Measurements from ENCODE around the gene RAB7A. TPM values are rescaled to one million over a fixed set of nuclear protein-coding genes. Genes with fewer than 3 reads are reported as not detected.
"Not testable (repeated sequence)": the region's sequence is repeated elsewhere in the genome, so short reads cannot be mapped to it uniquely, and the experiment has no call there.

The RAB7A gene
- total and polyA plus RNA-seq, 4 donors: 125 to 211 (median 164) TPM

- Histone ChIP-seq H3K4me1 (ENCODE audit: control insufficient read depth in 1 of 2, insufficient read depth in 2 of 2, low read length in 2 of 2) (peaks cover 0 to 5% of the 10 kb centered on the region in 2 donors), H3K4me3 (ENCODE audit: low read length in 2 of 2) (no peak overlapping the region), H3K36me3 (ENCODE audit: control insufficient read depth in 1 of 2, insufficient read depth in 2 of 2, low read length in 1 of 2) (no peaks in the 10 kb centered on the region), H3K9me3 (ENCODE audit: control insufficient read depth, low read length) (no peaks in the 10 kb centered on the region), H3K27me3 (ENCODE audit: control insufficient read depth in 1 of 2, insufficient read depth in 2 of 2, low read length in 1 of 2) (no peaks in the 10 kb centered on the region), H3K27ac (ENCODE audit: low read depth in 1 of 2, low read length in 2 of 2) (no peak overlapping the region)
- ATAC-seq (ENCODE audit: low FRiP score): no peak
- 86% methylated on average over 6 of the region's 6 CpGs for WGBS, 2 donors
- intact Hi-C loops (cut with DNase I): no loop called here
- DNase-seq: no peak
Observed at GRCh38 chr3:128723477-128723876, 2.5 kb upstream of the RAB7A start.

GRCh38 chr3:128725547-128726022 lies 398 bp upstream of the RAB7A start:
- DNase-seq (no peak), ATAC-seq (ENCODE audit: low FRiP score) (no peak)
- intact Hi-C loops (cut with DNase I): loop anchor here in 1 of 2 donors (2.0 kb wide), 2 partner anchors 45 to 75 kb away; partner anchors contain the start of gene RPN1
- Histone ChIP-seq H3K36me3 (ENCODE audit: control insufficient read depth in 1 of 2, insufficient read depth in 2 of 2, low read length in 1 of 2) (no peaks in the 10 kb centered on the region), H3K27me3 (ENCODE audit: control insufficient read depth in 1 of 2, insufficient read depth in 2 of 2, low read length in 1 of 2) (no peaks in the 10 kb centered on the region), H3K4me1 (ENCODE audit: control insufficient read depth in 1 of 2, insufficient read depth in 2 of 2, low read length in 2 of 2) (peaks cover 1 to 7% of the 10 kb centered on the region in 2 donors), H3K4me3 (ENCODE audit: low read length in 2 of 2) (no peak overlapping the region), H3K9me3 (ENCODE audit: control insufficient read depth, low read length) (no peaks in the 10 kb centered on the region), H3K27ac (ENCODE audit: low read depth in 1 of 2, low read length in 2 of 2) (peak overlapping the region in 1 of 2 donors; percentile 37)
- WGBS, 2 donors: 53 to 54% methylated on average over 7 of the region's 7 CpGs

DNA sequence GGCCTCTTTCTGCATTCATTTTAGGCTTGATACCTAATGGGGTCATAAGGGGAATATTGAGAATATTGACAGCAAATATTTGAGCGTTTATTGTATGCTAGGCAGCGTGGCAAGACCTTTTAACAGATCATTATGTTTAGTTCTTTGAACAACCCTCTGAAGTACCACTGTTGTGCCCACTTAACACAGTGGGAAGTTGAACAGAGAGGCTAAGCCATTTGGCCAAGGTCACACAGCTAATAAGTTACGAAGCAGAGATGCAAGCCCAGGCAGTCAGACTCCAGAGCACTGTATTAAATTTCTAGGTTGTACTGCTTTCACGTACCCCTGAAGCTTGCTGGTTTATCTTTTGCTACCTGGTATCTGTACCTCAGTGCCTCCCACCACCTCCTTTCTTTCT lies 1.1 kb downstream of the RAB7A start:
- DNase-seq (no peak), ATAC-seq (ENCODE audit: low FRiP score) (no peak)
- Histone ChIP-seq H3K4me1 (ENCODE audit: control insufficient read depth in 1 of 2, insufficient read depth in 2 of 2, low read length in 2 of 2) (peaks cover 8 to 10% of the 10 kb centered on the region in 2 donors), H3K36me3 (ENCODE audit: control insufficient read depth in 1 of 2, insufficient read depth in 2 of 2, low read length in 1 of 2) (no peaks in the 10 kb centered on the region), H3K27ac (ENCODE audit: low read depth in 1 of 2, low read length in 2 of 2) (peak overlapping the region in 1 of 2 donors; percentile 15), H3K4me3 (ENCODE audit: low read length in 2 of 2) (peak overlapping the region; percentile 88), H3K27me3 (ENCODE audit: control insufficient read depth in 1 of 2, insufficient read depth in 2 of 2, low read length in 1 of 2) (no peaks in the 10 kb centered on the region), H3K9me3 (ENCODE audit: control insufficient read depth, low read length) (no peaks in the 10 kb centered on the region)
- intact Hi-C loops (cut with DNase I): loop anchor here in 1 of 2 donors (2.0 kb wide), 2 partner anchors 46 to 76 kb away; partner anchors contain the start of gene RPN1
- 22 to 27% methylated on average over 4 of the region's 4 CpGs for WGBS, 2 donors

DNA sequence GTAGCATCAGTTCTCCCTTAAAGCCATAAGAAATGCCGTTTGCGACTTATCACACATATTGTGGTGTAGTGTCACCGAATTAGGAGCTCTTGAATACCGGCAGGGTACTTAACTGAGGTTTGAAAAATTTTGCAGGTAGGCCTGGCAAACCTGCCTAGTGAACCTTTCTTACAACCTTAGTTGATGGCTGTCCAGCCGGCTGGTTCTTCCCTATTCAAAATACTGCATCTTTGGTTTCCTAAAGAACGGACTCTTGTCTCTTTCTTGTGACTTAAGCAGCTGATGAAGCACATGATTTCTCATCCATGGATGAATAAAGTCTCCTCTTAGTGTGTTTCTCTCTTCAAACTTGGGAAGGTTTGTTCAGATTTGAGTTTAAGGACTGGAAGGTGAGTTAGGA lies 1.5 kb downstream of the RAB7A start:
- H3K27me3 ChIP-seq (ENCODE audit: control insufficient read depth in 1 of 2, insufficient read depth in 2 of 2, low read length in 1 of 2): no peaks in the 10 kb centered on the region
- H3K4me1 ChIP-seq (ENCODE audit: control insufficient read depth in 1 of 2, insufficient read depth in 2 of 2, low read length in 2 of 2): peaks cover 8 to 10% of the 10 kb centered on the region in 2 donors
- WGBS, 2 donors: 29% methylated on average over 6 of the region's 6 CpGs
- no peak overlapping the region for H3K27ac ChIP-seq (ENCODE audit: low read depth in 1 of 2, low read length in 2 of 2)
- H3K4me3 ChIP-seq (ENCODE audit: low read length in 2 of 2): peak overlapping the region; percentile 88
- ATAC-seq (ENCODE audit: low FRiP score) (no peak), DNase-seq (no peak)
- no peaks in the 10 kb centered on the region for H3K9me3 ChIP-seq (ENCODE audit: control insufficient read depth, low read length)
- intact Hi-C loops (cut with DNase I): loop anchor here in 1 of 2 donors (2.0 kb wide), 2 partner anchors 47 to 77 kb away; partner anchors contain the start of gene RPN1
- H3K36me3 ChIP-seq (ENCODE audit: control insufficient read depth in 1 of 2, insufficient read depth in 2 of 2, low read length in 1 of 2): no peaks in the 10 kb centered on the region

DNA sequence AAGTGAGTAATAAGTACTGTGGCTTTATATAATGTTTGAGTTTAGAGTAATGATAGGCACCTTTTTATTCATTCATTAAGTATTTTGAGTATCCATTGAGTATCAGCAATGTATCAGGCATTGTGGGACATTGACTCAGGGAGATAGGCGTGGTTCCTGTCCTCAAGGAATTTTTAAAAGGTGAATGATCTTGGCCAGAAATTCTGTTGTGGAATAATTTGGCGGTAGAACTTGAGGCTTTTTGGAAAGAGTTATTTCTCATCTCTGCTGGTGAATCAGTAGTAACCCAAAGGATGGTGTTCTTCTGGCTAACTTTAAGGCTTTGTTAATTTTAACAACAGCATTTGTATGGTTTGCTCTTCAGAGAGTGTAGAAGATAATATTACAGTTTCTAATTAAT lies 2.0 kb downstream of the RAB7A start:
- intact Hi-C loops (cut with DNase I): loop anchor here in 1 of 2 donors (2.0 kb wide), 2 partner anchors 47 to 77 kb away; partner anchors contain the start of gene RPN1

GRCh38 chr3:128728521-128728920 lies 2.5 kb downstream of the RAB7A start:
- H3K36me3 ChIP-seq (ENCODE audit: control insufficient read depth in 1 of 2, insufficient read depth in 2 of 2, low read length in 1 of 2); H3K27me3 ChIP-seq (ENCODE audit: control insufficient read depth in 1 of 2, insufficient read depth in 2 of 2, low read length in 1 of 2); ATAC-seq (ENCODE audit: low FRiP score); intact Hi-C loops (cut with DNase I); H3K4me3 ChIP-seq (ENCODE audit: low read length in 2 of 2); H3K9me3 ChIP-seq (ENCODE audit: control insufficient read depth, low read length); H3K27ac ChIP-seq (ENCODE audit: low read depth in 1 of 2, low read length in 2 of 2); DNase-seq: not testable (repeated sequence)
- WGBS, 2 donors: 89 to 92% methylated on average over 13 of the region's 13 CpGs
- peaks cover 8 to 12% of the 10 kb centered on the region in 2 donors for H3K4me1 ChIP-seq (ENCODE audit: control insufficient read depth in 1 of 2, insufficient read depth in 2 of 2, low read length in 2 of 2)

More for the DNA sequence above, 2.0 kb downstream of the RAB7A start:
- H3K27me3 ChIP-seq (ENCODE audit: control insufficient read depth in 1 of 2, insufficient read depth in 2 of 2, low read length in 1 of 2): no peaks in the 10 kb centered on the region
- H3K27ac ChIP-seq (ENCODE audit: low read depth in 1 of 2, low read length in 2 of 2): no peak overlapping the region
- no peaks in the 10 kb centered on the region for H3K9me3 ChIP-seq (ENCODE audit: control insufficient read depth, low read length)
- peaks cover 8 to 12% of the 10 kb centered on the region in 2 donors for H3K4me1 ChIP-seq (ENCODE audit: control insufficient read depth in 1 of 2, insufficient read depth in 2 of 2, low read length in 2 of 2)
- WGBS, 2 donors: 61 to 63% methylated on average over 2 of the region's 2 CpGs
- ATAC-seq (ENCODE audit: low FRiP score): no peak
- H3K36me3 ChIP-seq (ENCODE audit: control insufficient read depth in 1 of 2, insufficient read depth in 2 of 2, low read length in 1 of 2): no peaks in the 10 kb centered on the region
- peak overlapping the region in 1 of 2 donors; percentile 88 for H3K4me3 ChIP-seq (ENCODE audit: low read length in 2 of 2)
- no peak for DNase-seq

GRCh38 chr3:128730471-128730870 lies 4.5 kb downstream of the RAB7A start:
- H3K4me1 ChIP-seq (ENCODE audit: control insufficient read depth in 1 of 2, insufficient read depth in 2 of 2, low read length in 2 of 2): peaks cover 8 to 12% of the 10 kb centered on the region in 2 donors
- whole genome bisulfite sequencing, 2 donors: 87 to 90% methylated on average over 5 of the region's 5 CpGs
- intact Hi-C loops (cut with DNase I): no loop called here
- H3K9me3 ChIP-seq (ENCODE audit: control insufficient read depth, low read length): no peaks in the 10 kb centered on the region
- no peaks in the 10 kb centered on the region for H3K36me3 ChIP-seq (ENCODE audit: control insufficient read depth in 1 of 2, insufficient read depth in 2 of 2, low read length in 1 of 2)
- H3K27ac ChIP-seq (ENCODE audit: low read depth in 1 of 2, low read length in 2 of 2): no peak overlapping the region
- ATAC-seq (ENCODE audit: low FRiP score): no peak
- no peak for DNase-seq
- no peak overlapping the region for H3K4me3 ChIP-seq (ENCODE audit: low read length in 2 of 2)
- no peaks in the 10 kb centered on the region for H3K27me3 ChIP-seq (ENCODE audit: control insufficient read depth in 1 of 2, insufficient read depth in 2 of 2, low read length in 1 of 2)

- H3K36me3 ChIP-seq (ENCODE audit: control insufficient read depth in 1 of 2, insufficient read depth in 2 of 2, low read length in 1 of 2): no peaks in the 10 kb centered on the region
- intact Hi-C loops (cut with DNase I): no loop called here
- WGBS, 2 donors: 74 to 78% methylated on average over 3 of the region's 3 CpGs
- H3K4me3 ChIP-seq (ENCODE audit: low read length in 2 of 2): no peak overlapping the region
- H3K9me3 ChIP-seq (ENCODE audit: control insufficient read depth, low read length): no peaks in the 10 kb centered on the region
- H3K27me3 ChIP-seq (ENCODE audit: control insufficient read depth in 1 of 2, insufficient read depth in 2 of 2, low read length in 1 of 2): no peaks in the 10 kb centered on the region
- peaks cover 7 to 11% of the 10 kb centered on the region in 2 donors for H3K4me1 ChIP-seq (ENCODE audit: control insufficient read depth in 1 of 2, insufficient read depth in 2 of 2, low read length in 2 of 2)
- DNase-seq (no peak), ATAC-seq (ENCODE audit: low FRiP score) (no peak)
- H3K27ac ChIP-seq (ENCODE audit: low read depth in 1 of 2, low read length in 2 of 2): no peak overlapping the region
Observed at GRCh38 chr3:128734523-128735189, 8.7 kb downstream of the RAB7A start.

- no peaks in the 10 kb centered on the region for H3K9me3 ChIP-seq (ENCODE audit: control insufficient read depth, low read length)
- H3K27me3 ChIP-seq (ENCODE audit: control insufficient read depth in 1 of 2, insufficient read depth in 2 of 2, low read length in 1 of 2): no peaks in the 10 kb centered on the region
- H3K4me3 ChIP-seq (ENCODE audit: low read length in 2 of 2): no peak overlapping the region
- H3K27ac ChIP-seq (ENCODE audit: low read depth in 1 of 2, low read length in 2 of 2): no peak overlapping the region
- DNase-seq: no peak
- H3K36me3 ChIP-seq (ENCODE audit: control insufficient read depth in 1 of 2, insufficient read depth in 2 of 2, low read length in 1 of 2): no peaks in the 10 kb centered on the region
- intact Hi-C loops (cut with DNase I): no loop called here
- H3K4me1 ChIP-seq (ENCODE audit: control insufficient read depth in 1 of 2, insufficient read depth in 2 of 2, low read length in 2 of 2): peaks cover 7 to 11% of the 10 kb centered on the region in 2 donors
- no peak for ATAC-seq (ENCODE audit: low FRiP score)
Observed at GRCh38 chr3:128735287-128735686, 9.3 kb downstream of the RAB7A start.
